SH-SY5Y (cell line): ENCODE results near the gene MATCAP1.

Experiments used
- GATA2 ChIP-seq: IDR thresholded peaks from 2 replicates; pipeline ENCODE4 v1.6.1; 2011; ENCODE audit warnings: mild to moderate bottlenecking, low read depth, low read length
- GATA3 ChIP-seq: IDR thresholded peaks from 2 replicates; pipeline ENCODE4 v1.6.1; 2011; ENCODE audit warnings: low read depth, mild to moderate bottlenecking, low read length, moderate library complexity

- TF ChIP-seq GATA3 (no peak), GATA2 (no peak)
These were observed 43.8 kb upstream of the MATCAP1 start for GRCh38 chr16:67227567-67227921.
